Activated CD4-positive, alpha-beta T cell treated with anti-CD3 and anti-CD28 coated beads, Interleukin-2, amount 50 U/mL, for 4 hours (primary cell): Measurements from ENCODE around the gene RPS6KB1.
A peak's percentile ranks its signal among the peaks of the same experiment; 100 is the strongest.
"Not testable (repeated sequence)": the region's sequence is repeated elsewhere in the genome, so short reads cannot be mapped to it uniquely, and the experiment has no call there.

Source experiments
- DNase-seq, 2 experiments: peaks; one replicate each; pipeline ENCODE4 v3.0.0-alpha.2; 2020

Gene RPS6KB1

DNA sequence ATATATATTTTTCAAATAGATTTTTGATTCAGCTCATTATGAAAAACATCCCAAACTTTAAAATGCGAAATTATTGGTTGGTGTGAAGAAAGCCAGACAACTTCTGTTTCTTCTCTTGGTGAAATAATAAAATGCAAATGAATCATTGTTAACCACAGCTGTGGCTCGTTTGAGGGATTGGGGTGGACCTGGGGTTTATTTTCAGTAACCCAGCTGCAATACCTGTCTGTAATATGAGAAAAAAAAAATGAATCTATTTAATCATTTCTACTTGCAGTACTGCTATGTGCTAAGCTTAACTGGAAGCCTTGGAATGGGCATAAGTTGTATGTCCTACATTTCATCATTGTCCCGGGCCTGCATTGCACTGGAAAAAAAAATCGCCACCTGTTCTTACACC is 54.4 kb downstream of the RPS6KB1 start:
- not testable (repeated sequence) for DNase-seq

DNA sequence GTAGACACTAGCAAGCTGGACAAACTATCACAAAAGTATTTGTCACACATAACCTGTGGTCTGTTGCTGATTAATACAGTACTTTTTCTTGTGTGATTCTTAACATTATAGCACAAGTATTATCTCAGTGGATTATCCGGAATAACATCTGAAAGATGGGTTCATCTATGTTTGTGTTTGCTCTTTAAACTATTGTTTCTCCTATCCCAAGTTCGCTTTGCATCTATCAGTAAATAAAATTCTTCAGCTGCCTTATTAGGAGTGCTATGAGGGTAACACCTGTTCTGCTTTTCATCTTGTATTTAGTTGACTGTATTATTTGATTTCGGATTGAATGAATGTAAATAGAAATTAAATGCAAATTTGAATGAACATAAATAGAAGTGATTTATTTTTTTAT is 57.1 kb downstream of the RPS6KB1 start:
- DNase-seq: no peak

DNA sequence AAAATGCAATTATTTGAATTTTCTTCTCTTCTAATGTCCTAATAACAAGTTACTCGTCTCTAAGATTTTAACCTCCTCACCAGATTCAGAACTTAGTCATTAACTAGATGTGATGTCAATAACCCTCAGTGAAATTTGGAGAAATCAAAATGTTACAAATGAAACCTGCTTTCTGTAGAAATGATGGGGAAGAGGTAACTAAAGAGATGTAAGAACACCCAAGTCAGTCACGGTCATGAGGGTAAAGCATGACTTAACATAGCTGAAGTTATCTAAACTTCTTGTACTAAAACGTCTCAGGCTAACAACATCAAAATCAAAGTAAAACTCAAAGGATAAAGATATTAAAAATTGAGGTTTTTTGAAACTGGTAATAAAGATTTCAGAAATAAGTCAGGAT is 61.9 kb downstream of the RPS6KB1 start:
- DNase-seq: no peak

DNA sequence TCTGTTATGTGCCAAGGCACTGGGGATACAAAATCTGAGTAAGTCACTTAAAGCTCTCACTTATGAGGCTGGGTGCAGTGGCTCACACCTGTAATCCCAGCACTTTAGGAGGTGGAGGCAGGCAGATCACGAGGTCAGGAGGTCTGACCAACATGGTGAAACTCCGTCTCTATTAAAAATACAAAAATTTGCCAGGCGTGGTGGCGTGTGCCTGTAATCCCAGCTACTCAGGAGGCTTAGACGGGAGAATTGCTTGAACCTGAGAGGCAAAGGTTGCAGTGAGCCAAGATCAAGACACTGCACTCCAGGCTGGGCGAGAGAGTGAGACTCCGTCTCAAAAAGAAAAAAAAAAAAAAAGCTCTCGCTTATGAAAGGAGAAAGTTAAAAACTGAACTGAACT is 66.7 kb downstream of the RPS6KB1 start:
- not testable (repeated sequence) for DNase-seq

DNA sequence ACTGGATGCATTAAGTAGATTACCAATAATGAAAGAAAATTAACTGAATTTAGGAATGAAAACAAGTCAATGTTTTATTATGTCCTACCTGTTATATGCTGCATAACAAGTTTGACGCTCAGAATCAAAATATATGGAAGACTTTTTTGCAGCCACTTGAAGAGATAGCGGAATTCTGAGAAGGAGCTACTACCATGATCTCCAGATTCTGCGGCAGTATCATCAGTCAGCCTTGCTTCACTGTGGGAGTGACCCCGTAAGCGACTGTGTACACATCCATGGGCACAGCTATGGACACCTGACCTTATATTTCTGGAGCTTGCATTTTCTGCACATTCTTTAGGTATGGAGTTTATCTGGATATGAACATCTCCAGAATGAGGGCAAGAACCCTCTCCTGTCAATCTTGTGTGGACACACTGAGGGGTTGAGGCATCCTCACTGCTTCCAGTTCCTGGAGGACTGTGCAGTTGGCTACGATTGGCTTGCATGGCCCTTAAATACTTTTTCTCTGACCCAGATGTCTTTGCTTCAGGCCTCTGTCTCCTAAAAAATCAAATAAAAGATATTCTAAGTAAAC is 69.9 kb downstream of the RPS6KB1 start:
- DNase-seq: no peak

DNA sequence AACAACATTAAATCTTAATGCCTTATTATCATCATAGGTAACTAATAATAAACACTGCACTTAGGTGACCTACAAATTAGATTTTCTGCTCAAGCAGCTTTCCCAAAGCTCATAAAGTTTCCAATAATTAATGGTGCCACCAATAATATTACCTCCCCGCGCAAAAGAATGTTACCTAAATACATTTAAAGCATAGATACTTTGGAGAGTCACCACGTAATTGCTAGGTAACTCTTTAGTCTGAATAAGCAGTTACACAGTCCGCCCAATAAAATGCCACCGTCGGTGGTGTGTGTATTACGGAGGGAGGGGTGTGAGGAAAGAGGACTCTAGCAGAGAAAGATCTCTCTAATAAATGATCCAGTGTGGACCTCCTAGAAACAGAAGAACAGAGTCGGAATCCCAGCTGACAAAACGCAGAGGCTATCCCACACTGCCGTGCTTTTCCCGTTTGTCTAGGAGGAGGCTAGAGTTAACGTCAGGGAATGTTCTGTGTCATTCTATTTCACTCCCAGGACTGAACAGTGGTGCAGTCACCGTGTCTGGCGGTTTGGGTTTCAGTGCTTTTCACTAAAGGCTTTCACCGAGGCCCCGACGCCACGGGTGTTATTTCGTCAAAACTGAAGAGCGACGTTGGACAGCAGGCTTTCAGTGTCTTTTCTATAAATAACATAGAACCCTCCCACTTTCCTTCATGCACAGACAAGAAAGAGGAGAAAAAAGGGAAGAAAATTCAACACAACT is 71.0 kb downstream of the RPS6KB1 start:
- DNase-seq: peak; percentile 35 to 40

DNA sequence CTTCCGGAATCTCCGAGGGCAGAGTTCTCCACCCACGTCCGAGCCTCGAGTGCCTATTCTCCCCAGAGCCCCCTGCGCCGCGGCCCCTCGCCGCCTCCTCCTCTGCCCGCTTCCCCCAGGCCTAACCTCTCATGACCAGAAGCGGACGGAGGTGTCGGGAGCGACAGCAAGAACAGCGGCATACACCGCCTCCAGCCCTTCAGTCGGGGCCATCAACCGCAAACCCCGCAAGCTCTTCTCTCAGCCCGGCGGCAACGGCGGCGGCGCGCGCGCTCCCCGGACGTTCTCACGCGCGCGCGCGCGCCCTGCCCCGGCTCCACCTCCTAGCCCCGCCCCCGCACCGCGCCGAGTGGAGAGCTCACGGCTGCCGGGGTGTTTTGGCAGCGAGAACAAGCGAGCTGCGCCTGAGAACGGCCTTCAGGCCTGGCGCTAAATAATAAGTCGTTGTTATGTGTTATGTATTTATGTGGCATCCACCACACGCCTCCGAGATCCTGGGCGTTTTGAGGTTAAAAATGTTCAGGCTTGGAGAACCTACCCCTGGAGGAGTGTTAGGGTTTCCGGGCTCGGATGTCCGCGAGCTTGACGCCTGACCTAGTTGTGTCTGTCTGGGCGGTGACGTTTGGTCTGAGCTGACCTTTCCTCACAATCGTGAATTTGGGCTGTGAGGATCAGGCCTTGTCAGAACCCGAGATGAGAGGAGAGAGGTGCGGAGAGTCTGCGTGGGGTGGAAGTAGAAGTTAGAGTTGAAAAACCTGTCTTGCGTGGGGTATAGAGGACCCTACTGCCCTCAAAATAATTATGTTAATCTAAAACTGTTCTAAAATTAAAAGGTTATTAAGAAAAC is 71.8 kb downstream of the RPS6KB1 start, which contains the start of gene RNFT1:
RNFT1 (minus strand) TSS at position 259 of the 847 bp plus-strand sequence; CDS start at position 182, 77 bp downstream.
- peak; percentile 91 for DNase-seq

DNA sequence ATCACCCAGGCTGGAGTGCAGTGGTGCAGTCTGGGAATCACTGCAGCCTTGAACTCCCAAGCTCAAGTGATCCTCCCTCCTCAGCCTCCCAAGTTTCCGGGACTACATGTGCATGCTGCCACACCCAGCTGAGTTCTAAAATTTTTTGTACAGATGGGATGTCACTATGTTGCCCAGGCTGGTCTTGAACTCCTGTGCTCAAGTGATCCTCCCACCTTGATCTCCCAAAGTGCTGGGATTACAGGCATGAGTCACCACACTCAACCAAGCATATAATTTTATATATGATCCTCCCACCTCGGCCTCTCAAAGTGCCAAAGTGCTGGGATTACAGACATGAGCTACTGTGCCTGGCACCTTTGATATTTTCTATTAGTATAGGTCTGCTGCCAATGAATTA is 78.8 kb downstream of the RPS6KB1 start:
- DNase-seq: not testable (repeated sequence)

DNA sequence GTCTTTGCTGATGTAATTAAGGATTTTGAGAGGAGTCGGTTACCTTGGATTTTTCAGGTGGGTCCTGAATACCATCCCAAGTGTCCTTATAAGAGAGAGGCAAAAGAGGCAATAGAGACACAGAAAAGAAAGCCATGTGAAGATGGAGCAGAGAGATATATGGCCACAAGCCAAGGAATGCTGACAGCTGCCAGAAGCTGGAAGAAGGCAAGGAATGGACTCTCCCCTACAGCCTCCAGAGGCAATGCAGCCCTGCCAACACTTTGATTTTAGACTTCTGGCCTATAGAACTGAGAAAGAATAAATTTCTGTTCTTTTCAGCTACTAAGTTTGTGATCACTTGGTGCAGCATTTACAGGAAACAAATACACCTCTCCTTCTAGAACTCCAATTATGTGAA is 79.9 kb downstream of the RPS6KB1 start:
- no peak for DNase-seq

DNA sequence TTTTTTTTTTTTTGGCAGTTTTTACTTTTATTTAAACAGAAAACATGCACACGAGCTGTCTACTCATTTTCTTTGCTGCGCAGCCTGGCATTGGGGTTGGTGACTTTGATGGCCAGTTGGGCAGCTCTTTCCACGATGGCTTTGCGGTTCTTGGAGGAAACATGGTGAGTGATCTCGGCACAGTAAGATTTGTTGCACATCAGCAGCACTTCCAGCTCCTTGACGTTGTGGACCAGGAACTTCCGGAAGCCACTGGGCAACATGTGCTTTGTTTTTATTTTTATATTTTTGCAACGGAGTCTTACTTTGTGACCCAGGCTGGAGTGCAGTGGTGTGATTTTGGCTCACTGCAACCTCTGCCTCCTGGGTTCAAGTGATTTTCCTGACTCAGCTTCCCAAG is 80.6 kb downstream of the RPS6KB1 start:
- not testable (repeated sequence) for DNase-seq

DNA sequence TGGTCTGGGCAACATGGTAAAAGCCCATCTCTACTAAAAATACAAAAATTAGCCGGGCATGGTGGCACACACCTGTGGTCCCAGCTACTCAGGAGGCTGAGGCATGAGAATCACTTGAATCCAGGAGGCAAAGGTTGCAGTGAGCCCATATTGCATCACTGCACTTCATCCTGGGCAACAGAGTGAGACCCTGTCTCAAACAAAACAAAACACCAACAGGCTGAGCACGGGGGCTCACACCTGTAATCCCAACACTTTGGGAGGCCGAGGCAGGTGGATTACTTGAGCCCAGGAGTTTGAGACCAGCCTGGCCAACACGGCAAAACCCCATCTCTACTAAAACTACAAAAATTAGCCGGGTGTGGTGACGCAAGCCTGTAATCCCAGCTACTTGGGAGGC is 82.2 kb downstream of the RPS6KB1 start:
- not testable (repeated sequence) for DNase-seq

DNA sequence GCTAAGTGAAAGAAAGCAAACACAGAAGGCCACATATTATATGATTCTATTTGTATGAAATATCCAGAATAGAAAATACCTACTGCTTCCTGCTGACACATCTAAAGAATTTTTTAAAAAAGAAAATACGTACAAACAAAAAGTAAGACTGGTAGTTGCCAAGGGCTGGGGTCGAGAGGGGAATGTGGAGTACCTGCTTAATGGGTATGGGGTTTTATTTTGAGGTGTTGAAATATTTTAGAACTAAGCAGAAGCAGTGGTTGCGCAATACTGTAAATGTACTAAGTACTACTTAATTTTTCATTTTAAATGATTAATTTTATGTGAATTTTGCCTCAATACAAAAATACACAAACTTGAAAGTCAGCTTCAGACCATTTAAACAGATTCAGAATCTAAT is 103.7 kb downstream of the RPS6KB1 start:
- DNase-seq: not testable (repeated sequence)
